GM13977 (cell line): Measurements from ENCODE around the gene TPRG1.

Experiments
- DNase-seq: peaks from one replicate; pipeline ENCODE4 v3.0.0; 2012; ENCODE audit warnings: low spot score
- in situ Hi-C: fragments of 300-500 bp; cut with MboI; formaldehyde crosslinking; loops from one replicate; pipeline ENCODE4 v1.12.0; 2022; ENCODE audit warnings: low sequenced_read_pairs, low pct_unique_long_range_greater_than_20kb, mixed read lengths, inconsistent platforms; ENCODE audit not compliant: unreplicated experiment
- TF ChIP-seq, protein P1 (sequence below): IDR thresholded peaks from 2 replicates; pipeline ENCODE4 v1.5.1; 2012; ENCODE audit warnings: mild to moderate bottlenecking, control low read depth; ENCODE audit not compliant: insufficient read depth; ENCODE audit errors: extremely low read depth, missing control alignments

Gene TPRG1

GRCh38 chr3:189160519-189161309, 11.1 kb upstream of the TPRG1 start:
- no peak for DNase-seq
- TF ChIP-seq, protein P1, sequence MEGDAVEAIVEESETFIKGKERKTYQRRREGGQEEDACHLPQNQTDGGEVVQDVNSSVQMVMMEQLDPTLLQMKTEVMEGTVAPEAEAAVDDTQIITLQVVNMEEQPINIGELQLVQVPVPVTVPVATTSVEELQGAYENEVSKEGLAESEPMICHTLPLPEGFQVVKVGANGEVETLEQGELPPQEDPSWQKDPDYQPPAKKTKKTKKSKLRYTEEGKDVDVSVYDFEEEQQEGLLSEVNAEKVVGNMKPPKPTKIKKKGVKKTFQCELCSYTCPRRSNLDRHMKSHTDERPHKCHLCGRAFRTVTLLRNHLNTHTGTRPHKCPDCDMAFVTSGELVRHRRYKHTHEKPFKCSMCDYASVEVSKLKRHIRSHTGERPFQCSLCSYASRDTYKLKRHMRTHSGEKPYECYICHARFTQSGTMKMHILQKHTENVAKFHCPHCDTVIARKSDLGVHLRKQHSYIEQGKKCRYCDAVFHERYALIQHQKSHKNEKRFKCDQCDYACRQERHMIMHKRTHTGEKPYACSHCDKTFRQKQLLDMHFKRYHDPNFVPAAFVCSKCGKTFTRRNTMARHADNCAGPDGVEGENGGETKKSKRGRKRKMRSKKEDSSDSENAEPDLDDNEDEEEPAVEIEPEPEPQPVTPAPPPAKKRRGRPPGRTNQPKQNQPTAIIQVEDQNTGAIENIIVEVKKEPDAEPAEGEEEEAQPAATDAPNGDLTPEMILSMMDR: no peak
- in situ Hi-C loops: no loop called here

DNA sequence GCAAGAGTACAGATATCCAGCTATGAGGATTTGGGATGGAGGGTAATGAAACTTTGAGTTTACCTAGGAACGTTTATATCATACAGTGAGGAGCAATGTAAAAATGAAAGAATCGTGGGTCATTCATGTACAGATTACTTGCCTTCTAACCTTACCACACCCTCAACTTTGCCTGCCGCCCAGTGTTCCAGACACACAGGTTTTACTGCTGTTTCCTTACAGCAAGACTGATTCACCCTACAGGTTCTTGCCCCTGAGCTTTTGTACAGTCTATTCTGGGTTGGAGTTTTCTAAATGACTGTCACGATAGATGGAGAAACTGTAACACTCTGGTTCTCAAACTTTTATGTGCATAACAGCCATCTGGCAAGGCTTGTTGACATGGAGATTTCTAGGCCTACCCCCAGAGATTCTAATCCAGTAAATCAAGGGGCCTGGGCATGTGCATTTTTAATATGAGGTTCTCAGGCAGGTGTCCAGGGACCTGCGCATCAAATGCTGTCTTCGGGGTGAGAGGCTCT, 6.6 kb upstream of the TPRG1 start:
- DNase-seq: no peak
- in situ Hi-C loops: no loop called here
- TF ChIP-seq, protein P1: no peak

- in situ Hi-C loops: no loop called here
- TF ChIP-seq, protein P1: no peak
- DNase-seq: no peak
Measured at GRCh38 chr3:189166321-189166720, 5.5 kb upstream of the TPRG1 start.

GRCh38 chr3:189167027-189167766, 4.6 kb upstream of the TPRG1 start:
- in situ Hi-C loops: no loop called here
- TF ChIP-seq, protein P1: no peak
- no peak for DNase-seq

- DNase-seq: no peak
- in situ Hi-C loops: no loop called here
- TF ChIP-seq, protein P1: no peak
Measured at GRCh38 chr3:189168711-189169110, 3.1 kb upstream of the TPRG1 start.

DNA sequence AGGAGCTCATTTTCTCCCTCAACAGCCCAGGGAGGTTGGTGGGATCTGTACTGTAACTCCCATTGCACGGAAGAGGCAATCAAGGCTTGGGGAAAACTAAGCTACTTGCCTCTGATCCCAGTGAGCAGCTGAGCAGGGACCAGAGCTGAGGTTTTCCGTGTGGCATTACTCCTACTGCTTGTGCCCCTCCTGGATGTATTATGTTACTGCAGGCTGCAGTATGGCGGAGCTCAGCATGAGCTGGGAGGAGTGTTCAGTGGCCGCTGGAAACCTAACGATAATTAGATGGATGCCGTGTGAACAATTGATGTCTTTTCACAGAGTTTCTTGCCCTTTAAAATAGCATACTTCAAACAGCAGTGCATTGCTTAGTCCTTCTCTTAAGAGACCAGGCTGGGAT, 2.0 kb upstream of the TPRG1 start:
- no peak for DNase-seq
- in situ Hi-C loops: no loop called here
- TF ChIP-seq, protein P1: no peak
